Loucy (cell line): Measurements from ENCODE around the gene CD7.
"Not testable (repeated sequence)": the region's sequence is repeated elsewhere in the genome, so short reads cannot be mapped to it uniquely, and the experiment has no call there.

Experiments
- H2AFZ ChIP-seq: fragments of 200-600 bp; sonication (generic); 2 replicates; pipeline ENCODE4 v1.6.0; 2016; ENCODE audit warnings: antibody characterized with exemption, mild to moderate bottlenecking, low read length, moderate library complexity
- H3F3A ChIP-seq: fragments of 200-600 bp; 2 replicates; pipeline ENCODE4 v1.6.0; 2016; ENCODE audit warnings: antibody characterized with exemption, low read depth, mild to moderate bottlenecking
- H3K27me3 ChIP-seq: fragments of 200-600 bp; sonication (generic); 2 replicates; pipeline ENCODE4 v1.6.1; 2014; ENCODE audit warnings: low read length, mild to moderate bottlenecking; ENCODE audit not compliant: insufficient read depth, poor library complexity, severe bottlenecking
- H3K36me3 ChIP-seq: fragments of 200-600 bp; sonication (generic); 2 replicates; pipeline ENCODE4 v1.6.1; 2016; ENCODE audit warnings: low read length; ENCODE audit not compliant: insufficient read depth
- H3K4me1 ChIP-seq: fragments of 200-600 bp; sonication (generic); 2 replicates; pipeline ENCODE4 v1.5.1; 2014; ENCODE audit warnings: low read length, mild to moderate bottlenecking; ENCODE audit not compliant: insufficient read depth, poor library complexity, severe bottlenecking
- H3K4me2 ChIP-seq: fragments of 200-600 bp; sonication (generic); 2 replicates; pipeline ENCODE4 v1.6.0; 2014; ENCODE audit warnings: antibody characterized with exemption, low read length, low read depth, mild to moderate bottlenecking; ENCODE audit not compliant: poor library complexity, severe bottlenecking
- H3K4me3 ChIP-seq: fragments of 200-600 bp; sonication (generic); 2 replicates; pipeline ENCODE4 v1.5.1; 2014; ENCODE audit warnings: low read length, mild to moderate bottlenecking, mixed read lengths; ENCODE audit not compliant: poor library complexity, severe bottlenecking
- H3K79me2 ChIP-seq: fragments of 200-600 bp; sonication (generic); 2 replicates; pipeline ENCODE4 v1.6.1; 2014; ENCODE audit warnings: low read length; ENCODE audit not compliant: insufficient read depth
- H3K9ac ChIP-seq: fragments of 200-600 bp; sonication (generic); 2 replicates; pipeline ENCODE4 v1.6.0; 2014; ENCODE audit warnings: mild to moderate bottlenecking, low read depth, low read length, moderate library complexity; ENCODE audit not compliant: poor library complexity, severe bottlenecking
- H3K9me2 ChIP-seq: fragments of 200-600 bp; sonication (generic); replicated peaks from 2 replicates; pipeline ENCODE4 v1.6.1; 2016; ENCODE audit warnings: low read depth, low read length, mixed read lengths
- H3K9me3 ChIP-seq: fragments of 200-600 bp; sonication (generic); 2 replicates; pipeline ENCODE4 v1.6.1; 2014; ENCODE audit warnings: mild to moderate bottlenecking, antibody characterized with exemption, low read length, low read depth; ENCODE audit not compliant: insufficient read depth
- H4K20me1 ChIP-seq: fragments of 200-600 bp; sonication (generic); 2 replicates; pipeline ENCODE4 v1.6.0; 2014; ENCODE audit warnings: antibody characterized with exemption, low read length, mild to moderate bottlenecking; ENCODE audit not compliant: insufficient read depth, poor library complexity, severe bottlenecking
- CTCF ChIP-seq: fragments of 200-600 bp; sonication (generic); conservative IDR thresholded peaks from 2 replicates; pipeline ENCODE4 v1.5.1; 2014; ENCODE audit warnings: mild to moderate bottlenecking, antibody characterized with exemption, low read length
- EZH2phosphoT487 ChIP-seq: fragments of 200-600 bp; IDR thresholded peaks from 2 replicates; pipeline ENCODE4 v1.6.1; 2018; ENCODE audit warnings: antibody characterized with exemption, mild to moderate bottlenecking, moderate library complexity, borderline replicate concordance

CD7 gene

GRCh38 chr17:82348866-82349265, 31.5 kb upstream of the CD7 start:
- Histone ChIP-seq H3K36me3 (no peaks in the 10 kb centered on the region), H3K4me3 (no peak overlapping the region), H4K20me1 (no peaks in the 10 kb centered on the region), H3K79me2 (no peaks in the 10 kb centered on the region), H3K4me2 (no peak overlapping the region), H3F3A (no peaks in the 10 kb centered on the region), H2AFZ (no peak overlapping the region), H3K9me2 (no peaks in the 10 kb centered on the region), H3K9me3 (no peaks in the 10 kb centered on the region), H3K9ac (no peak overlapping the region), H3K27me3 (no peaks in the 10 kb centered on the region), H3K4me1 (no peaks in the 10 kb centered on the region)
- TF ChIP-seq EZH2phosphoT487: no peak
- TF ChIP-seq CTCF: no peak

GRCh38 chr17:82348434-82348833, 31.0 kb upstream of the CD7 start:
- Histone ChIP-seq H4K20me1 (no peaks in the 10 kb centered on the region), H3K4me3 (no peak overlapping the region), H2AFZ (no peak overlapping the region), H3K9ac (no peak overlapping the region), H3K9me3 (no peaks in the 10 kb centered on the region), H3F3A (no peaks in the 10 kb centered on the region), H3K36me3 (no peaks in the 10 kb centered on the region), H3K4me2 (no peak overlapping the region), H3K79me2 (no peaks in the 10 kb centered on the region), H3K4me1 (no peaks in the 10 kb centered on the region), H3K27me3 (no peaks in the 10 kb centered on the region), H3K9me2 (no peaks in the 10 kb centered on the region)
- TF ChIP-seq CTCF (no peak), EZH2phosphoT487 (no peak)

GRCh38 chr17:82347994-82348393, 30.6 kb upstream of the CD7 start:
- H3K9ac ChIP-seq, H4K20me1 ChIP-seq, H3K4me1 ChIP-seq, H3K9me3 ChIP-seq, H2AFZ ChIP-seq, H3K4me2 ChIP-seq, H3K4me3 ChIP-seq, H3K9me2 ChIP-seq, H3K36me3 ChIP-seq, H3K79me2 ChIP-seq, H3F3A ChIP-seq, H3K27me3 ChIP-seq: not testable (repeated sequence)

- H3K79me2 ChIP-seq: no peaks in the 10 kb centered on the region
- H4K20me1 ChIP-seq: no peaks in the 10 kb centered on the region
- no peak overlapping the region for H2AFZ ChIP-seq
- H3F3A ChIP-seq: no peaks in the 10 kb centered on the region
- H3K4me3 ChIP-seq: no peak overlapping the region
- no peaks in the 10 kb centered on the region for H3K36me3 ChIP-seq
- H3K9ac ChIP-seq: no peak overlapping the region
- no peak overlapping the region for H3K4me2 ChIP-seq
- no peaks in the 10 kb centered on the region for H3K27me3 ChIP-seq
- H3K9me2 ChIP-seq: no peaks in the 10 kb centered on the region
- H3K4me1 ChIP-seq: no peaks in the 10 kb centered on the region
- TF ChIP-seq CTCF: no peak
- no peak for TF ChIP-seq EZH2phosphoT487
- H3K9me3 ChIP-seq: no peaks in the 10 kb centered on the region
Measured at GRCh38 chr17:82346342-82347300, 29.2 kb upstream of the CD7 start.
